ENCODE data around the gene ABTB1.

DNA sequence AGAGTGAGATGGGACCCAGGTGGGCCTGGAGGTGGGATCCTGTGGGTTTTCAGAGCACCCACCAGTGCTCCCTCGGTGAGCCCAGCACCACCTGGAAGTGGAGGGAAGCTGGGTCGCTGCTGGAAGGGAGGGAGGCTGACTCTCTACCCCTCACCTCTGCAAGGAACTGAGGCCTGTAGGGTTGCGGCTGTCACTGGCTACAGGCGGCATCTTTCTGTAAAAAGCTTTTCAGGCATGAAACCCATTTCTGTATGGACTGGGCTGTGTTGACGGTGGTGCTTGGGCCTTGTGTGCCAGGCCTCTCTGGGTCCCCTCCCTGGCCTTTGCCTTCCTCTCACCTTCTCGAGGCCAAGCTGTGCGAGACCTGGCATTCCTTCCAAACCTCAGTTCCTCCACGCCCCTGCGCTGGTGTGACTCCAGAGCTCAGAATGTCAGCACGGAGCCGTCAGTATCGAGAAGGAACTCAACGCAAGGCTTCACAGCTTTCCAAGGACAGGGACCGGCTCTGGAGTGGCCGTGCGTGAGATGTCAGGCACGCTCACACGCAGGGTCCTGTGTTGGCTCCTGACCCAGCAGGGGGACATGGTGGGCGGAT is 16.6 kb downstream of the ABTB1 start:
- TF ChIP-seq, protein P1, sequence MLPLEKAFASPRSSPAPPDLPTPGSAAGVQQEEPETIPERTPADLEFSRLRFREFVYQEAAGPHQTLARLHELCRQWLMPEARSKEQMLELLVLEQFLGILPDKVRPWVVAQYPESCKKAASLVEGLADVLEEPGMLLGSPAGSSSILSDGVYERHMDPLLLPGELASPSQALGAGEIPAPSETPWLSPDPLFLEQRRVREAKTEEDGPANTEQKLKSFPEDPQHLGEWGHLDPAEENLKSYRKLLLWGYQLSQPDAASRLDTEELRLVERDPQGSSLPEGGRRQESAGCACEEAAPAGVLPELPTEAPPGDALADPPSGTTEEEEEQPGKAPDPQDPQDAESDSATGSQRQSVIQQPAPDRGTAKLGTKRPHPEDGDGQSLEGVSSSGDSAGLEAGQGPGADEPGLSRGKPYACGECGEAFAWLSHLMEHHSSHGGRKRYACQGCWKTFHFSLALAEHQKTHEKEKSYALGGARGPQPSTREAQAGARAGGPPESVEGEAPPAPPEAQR (CRISPR knock-in tag; IDR thresholded peaks at IDR 0.05): no peak
- TF ChIP-seq CTCF (IDR thresholded peaks at IDR 0.05) (no peak), NFYB (CRISPR knock-in tag; conservative IDR thresholded peaks at IDR 0.05; ENCODE audit: low read depth) (no peak), ZNF138 (CRISPR knock-in tag; conservative IDR thresholded peaks at IDR 0.05) (no peak), FOXJ3 (CRISPR knock-in tag; IDR thresholded peaks at IDR 0.05; ENCODE audit: borderline replicate concordance) (no peak), ZNF512 (CRISPR knock-in tag; IDR thresholded peaks at IDR 0.05; ENCODE audit: borderline replicate concordance) (no peak), ZNF423 (CRISPR knock-in tag; IDR thresholded peaks at IDR 0.05) (no peak), NR2C2 (CRISPR knock-in tag; IDR thresholded peaks at IDR 0.05) (no peak), CBFB (CRISPR knock-in tag; IDR thresholded peaks at IDR 0.05; ENCODE audit: low read depth) (no peak)
- TF ChIP-seq, protein P2, sequence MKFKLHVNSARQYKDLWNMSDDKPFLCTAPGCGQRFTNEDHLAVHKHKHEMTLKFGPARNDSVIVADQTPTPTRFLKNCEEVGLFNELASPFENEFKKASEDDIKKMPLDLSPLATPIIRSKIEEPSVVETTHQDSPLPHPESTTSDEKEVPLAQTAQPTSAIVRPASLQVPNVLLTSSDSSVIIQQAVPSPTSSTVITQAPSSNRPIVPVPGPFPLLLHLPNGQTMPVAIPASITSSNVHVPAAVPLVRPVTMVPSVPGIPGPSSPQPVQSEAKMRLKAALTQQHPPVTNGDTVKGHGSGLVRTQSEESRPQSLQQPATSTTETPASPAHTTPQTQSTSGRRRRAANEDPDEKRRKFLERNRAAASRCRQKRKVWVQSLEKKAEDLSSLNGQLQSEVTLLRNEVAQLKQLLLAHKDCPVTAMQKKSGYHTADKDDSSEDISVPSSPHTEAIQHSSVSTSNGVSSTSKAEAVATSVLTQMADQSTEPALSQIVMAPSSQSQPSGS (CRISPR knock-in tag; IDR thresholded peaks at IDR 0.05; ENCODE audit: borderline replicate concordance, low read depth): no peak
- TF ChIP-seq, protein P3, sequence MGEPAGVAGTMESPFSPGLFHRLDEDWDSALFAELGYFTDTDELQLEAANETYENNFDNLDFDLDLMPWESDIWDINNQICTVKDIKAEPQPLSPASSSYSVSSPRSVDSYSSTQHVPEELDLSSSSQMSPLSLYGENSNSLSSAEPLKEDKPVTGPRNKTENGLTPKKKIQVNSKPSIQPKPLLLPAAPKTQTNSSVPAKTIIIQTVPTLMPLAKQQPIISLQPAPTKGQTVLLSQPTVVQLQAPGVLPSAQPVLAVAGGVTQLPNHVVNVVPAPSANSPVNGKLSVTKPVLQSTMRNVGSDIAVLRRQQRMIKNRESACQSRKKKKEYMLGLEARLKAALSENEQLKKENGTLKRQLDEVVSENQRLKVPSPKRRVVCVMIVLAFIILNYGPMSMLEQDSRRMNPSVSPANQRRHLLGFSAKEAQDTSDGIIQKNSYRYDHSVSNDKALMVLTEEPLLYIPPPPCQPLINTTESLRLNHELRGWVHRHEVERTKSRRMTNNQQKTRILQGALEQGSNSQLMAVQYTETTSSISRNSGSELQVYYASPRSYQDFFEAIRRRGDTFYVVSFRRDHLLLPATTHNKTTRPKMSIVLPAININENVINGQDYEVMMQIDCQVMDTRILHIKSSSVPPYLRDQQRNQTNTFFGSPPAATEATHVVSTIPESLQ (CRISPR knock-in tag; IDR thresholded peaks at IDR 0.05): no peak
- TF ChIP-seq, protein P4, sequence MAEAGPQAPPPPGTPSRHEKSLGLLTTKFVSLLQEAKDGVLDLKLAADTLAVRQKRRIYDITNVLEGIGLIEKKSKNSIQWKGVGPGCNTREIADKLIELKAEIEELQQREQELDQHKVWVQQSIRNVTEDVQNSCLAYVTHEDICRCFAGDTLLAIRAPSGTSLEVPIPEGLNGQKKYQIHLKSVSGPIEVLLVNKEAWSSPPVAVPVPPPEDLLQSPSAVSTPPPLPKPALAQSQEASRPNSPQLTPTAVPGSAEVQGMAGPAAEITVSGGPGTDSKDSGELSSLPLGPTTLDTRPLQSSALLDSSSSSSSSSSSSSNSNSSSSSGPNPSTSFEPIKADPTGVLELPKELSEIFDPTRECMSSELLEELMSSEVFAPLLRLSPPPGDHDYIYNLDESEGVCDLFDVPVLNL (CRISPR knock-in tag; IDR thresholded peaks at IDR 0.05; ENCODE audit: borderline replicate concordance, low read depth): no peak
